HEK293 (cell line): ENCODE data around the gene STK39.
A peak's percentile ranks its signal among the peaks of the same experiment; 100 is the strongest.

Experiments used
- CTCF ChIA-PET: fragments of 350-600 bp; formaldehyde crosslinking; extraction: SDS; loops from one replicate; lab custom pipeline; 2021; ENCODE audit warnings: antibody characterized with exemption; lab: Yijun Ruan, JAX
- POLR2A ChIA-PET: fragments of 300-600 bp; formaldehyde crosslinking; extraction: SDS; loops from one replicate; lab custom pipeline; 2020; ENCODE audit warnings: antibody characterized with exemption, inconsistent platforms; lab: Yijun Ruan, JAX
- H3K27ac ChIP-seq: fragments of 200-500 bp; sonication (Bioruptor generic); 2 replicates; pipeline ENCODE4 v1.5.1; 2014; ENCODE audit warnings: low read depth, low read length, control low read depth, inconsistent platforms; ENCODE audit errors: extremely low read depth
- H3K36me3 ChIP-seq, 2 experiments: fragments of 200-500 bp in 1 of 2; sonication (Bioruptor generic) in 1 of 2; 1 replicate in 1 of 2; 2 replicates in 1 of 2; pipeline ENCODE4 v1.5.1; 2014 to 2017; ENCODE audit warnings: inconsistent platforms in 2 of 2, low read length in 2 of 2; ENCODE audit not compliant: control insufficient read depth in 2 of 2, insufficient read depth in 1 of 2
- H3K4me1 ChIP-seq: fragments of 200-500 bp; sonication (Bioruptor generic); 2 replicates; pipeline ENCODE4 v1.5.1; 2014; ENCODE audit warnings: mild to moderate bottlenecking, low read length, inconsistent platforms; ENCODE audit not compliant: control insufficient read depth, insufficient read depth
- H3K4me3 ChIP-seq: 2 replicates; pipeline ENCODE4 v1.5.1; 2011; ENCODE audit warnings: low read depth, mild to moderate bottlenecking, control low read depth, low read length, moderate library complexity
- H3K9me3 ChIP-seq: fragments of 200-500 bp; sonication (Bioruptor generic); 2 replicates; pipeline ENCODE4 v1.5.1; 2014; ENCODE audit warnings: low read depth, low read length, inconsistent platforms; ENCODE audit not compliant: control insufficient read depth, insufficient read depth
- IKZF3 ChIP-seq: fragments of 450-650 bp; IDR thresholded peaks from 2 replicates; pipeline ENCODE4 v1.5.0; 2018; ENCODE audit warnings: missing biosample characterization, mild to moderate bottlenecking, missing genetic modification characterization, moderate library complexity
- PRDM10 ChIP-seq: fragments of 450-650 bp; formaldehyde crosslinking; IDR thresholded peaks from 2 replicates; pipeline ENCODE4 v1.5.1; 2016; ENCODE audit warnings: missing biosample characterization, missing genetic modification characterization
- RBAK ChIP-seq: fragments of 450-650 bp; formaldehyde crosslinking; IDR thresholded peaks from 2 replicates; pipeline ENCODE4 v1.5.1; 2016; ENCODE audit warnings: missing biosample characterization, missing genetic modification characterization
- SCRT2 ChIP-seq: fragments of 450-650 bp; formaldehyde crosslinking; IDR thresholded peaks from 2 replicates; pipeline ENCODE4 v1.5.1; 2016; ENCODE audit warnings: missing biosample characterization, missing genetic modification characterization
- SP2 ChIP-seq: fragments of 450-650 bp; formaldehyde crosslinking; IDR thresholded peaks from 2 replicates; pipeline ENCODE4 v1.5.1; 2016; ENCODE audit warnings: missing biosample characterization, missing genetic modification characterization
- YY2 ChIP-seq: fragments of 450-650 bp; formaldehyde crosslinking; IDR thresholded peaks from 2 replicates; pipeline ENCODE4 v1.5.1; 2016; ENCODE audit warnings: missing biosample characterization, missing genetic modification characterization
- ZBTB44 ChIP-seq: fragments of 450-650 bp; IDR thresholded peaks from 2 replicates; pipeline ENCODE4 v1.5.1; 2018; ENCODE audit warnings: missing biosample characterization, mild to moderate bottlenecking, missing genetic modification characterization
- ZFHX2 ChIP-seq: fragments of 450-650 bp; formaldehyde crosslinking; conservative IDR thresholded peaks from 2 replicates; pipeline ENCODE4 v1.5.1; 2016; ENCODE audit warnings: missing biosample characterization, missing genetic modification characterization
- ZNF202 ChIP-seq: fragments of 450-650 bp; formaldehyde crosslinking; IDR thresholded peaks from 2 replicates; pipeline ENCODE4 v1.5.1; 2016; ENCODE audit warnings: missing biosample characterization, missing genetic modification characterization, borderline replicate concordance
- ZNF214 ChIP-seq: fragments of 450-650 bp; formaldehyde crosslinking; IDR thresholded peaks from 2 replicates; pipeline ENCODE4 v1.5.1; 2017; ENCODE audit warnings: missing biosample characterization, mild to moderate bottlenecking, missing genetic modification characterization, borderline replicate concordance
- ZNF248 ChIP-seq: fragments of 450-650 bp; formaldehyde crosslinking; IDR thresholded peaks from 2 replicates; pipeline ENCODE4 v1.5.1; 2017; ENCODE audit warnings: missing biosample characterization, missing genetic modification characterization
- ZNF391 ChIP-seq: fragments of 450-650 bp; formaldehyde crosslinking; IDR thresholded peaks from 2 replicates; pipeline ENCODE4 v1.5.1; 2016; ENCODE audit warnings: low read depth, missing biosample characterization, missing genetic modification characterization, borderline replicate concordance
- ZNF510 ChIP-seq: fragments of 450-650 bp; formaldehyde crosslinking; IDR thresholded peaks from 2 replicates; pipeline ENCODE4 v1.5.1; 2018; ENCODE audit warnings: mild to moderate bottlenecking, missing genetic modification characterization, missing biosample characterization; ENCODE audit not compliant: insufficient replicate concordance
- ZNF529 ChIP-seq: fragments of 450-650 bp; formaldehyde crosslinking; IDR thresholded peaks from 2 replicates; pipeline ENCODE4 v1.5.1; 2017; ENCODE audit warnings: missing genetic modification characterization, missing biosample characterization; ENCODE audit not compliant: insufficient replicate concordance
- ZNF670 ChIP-seq: fragments of 450-650 bp; formaldehyde crosslinking; IDR thresholded peaks from 2 replicates; pipeline ENCODE4 v1.5.1; 2016; ENCODE audit warnings: missing biosample characterization, missing genetic modification characterization, low read depth
- ZNF768 ChIP-seq: fragments of 450-650 bp; formaldehyde crosslinking; IDR thresholded peaks from 2 replicates; pipeline ENCODE4 v1.5.1; 2018; ENCODE audit warnings: missing biosample characterization, mild to moderate bottlenecking, missing genetic modification characterization
- ZNF830 ChIP-seq: fragments of 450-650 bp; IDR thresholded peaks from 2 replicates; pipeline ENCODE4 v1.5.0; 2018; ENCODE audit warnings: missing biosample characterization, missing genetic modification characterization, low read depth, mild to moderate bottlenecking, moderate library complexity
- TF ChIP-seq, protein P1 (sequence below): fragments of 450-650 bp; formaldehyde crosslinking; IDR thresholded peaks from 2 replicates; pipeline ENCODE4 v1.5.1; 2016; ENCODE audit warnings: missing biosample characterization, missing genetic modification characterization, low read depth

Gene STK39

GRCh38 chr2:168233166-168233565 lies 14.2 kb downstream of the STK39 start (continued):
- no peak for TF ChIP-seq ZNF202
- no peak for TF ChIP-seq SCRT2 (tag by site-specific recombination)

DNA sequence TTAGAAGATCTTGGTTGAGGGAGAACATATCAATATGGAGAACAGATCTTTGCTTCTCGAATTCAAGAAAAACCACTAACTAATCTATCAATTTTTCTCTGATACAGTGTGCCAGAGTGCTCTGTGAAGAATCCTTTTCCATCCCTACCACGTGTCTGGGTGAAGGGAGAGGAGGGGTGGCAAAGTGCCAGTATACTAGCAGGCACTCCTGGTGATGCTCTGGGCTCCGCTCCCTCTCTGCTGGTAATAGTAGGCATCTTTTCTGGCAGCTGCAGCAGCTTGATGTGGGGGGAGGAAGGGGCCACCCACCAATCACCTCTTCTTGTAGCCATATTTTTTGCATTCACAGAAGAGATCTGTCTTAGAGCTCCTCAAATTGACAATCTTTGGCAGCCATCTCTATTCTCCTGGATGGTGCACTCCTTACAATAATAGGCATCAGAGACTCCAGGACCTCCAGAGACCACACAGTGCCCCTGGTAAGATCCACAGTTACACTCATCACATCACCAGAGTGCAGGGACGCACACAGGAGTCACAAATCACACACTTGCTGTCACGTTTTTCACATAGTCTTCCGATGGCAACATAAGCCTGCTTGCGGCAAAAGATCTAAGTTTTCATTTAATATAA lies 15.7 kb downstream of the STK39 start:
- CTCF ChIA-PET: no interaction called here
- H3K36me3 ChIP-seq: peaks cover 0 to 3% of the 10 kb centered on the region in 2 experiments; a peak in 2 of 3 replicates
- H3K9me3 ChIP-seq: 0 out of 2 replicates have a peak, but pooled peaks cover 2% of the 10 kb centered on the region
- H3K4me3 ChIP-seq: no peak overlapping the region
- no peak overlapping the region for H3K27ac ChIP-seq
- H3K4me1 ChIP-seq: no peaks in the 10 kb centered on the region
- TF ChIP-seq ZNF768: no peak
- no peak for TF ChIP-seq ZNF248 (tag by site-specific recombination)
- no peak for TF ChIP-seq SP2 (tag by site-specific recombination)
- TF ChIP-seq PRDM10 (tag by site-specific recombination): no peak
- TF ChIP-seq ZNF214 (tag by site-specific recombination): no peak
- no peak for TF ChIP-seq YY2 (tag by site-specific recombination)
- TF ChIP-seq ZNF670 (tag by site-specific recombination): no peak
- TF ChIP-seq ZBTB44 (tag by site-specific recombination): no peak
- no peak for TF ChIP-seq IKZF3
- POLR2A ChIA-PET: interaction anchor here (1.0 kb wide), 1 partner anchor 105 kb away, joined by 3 read pairs; no protein-coding TSS in a partner anchor

DNA sequence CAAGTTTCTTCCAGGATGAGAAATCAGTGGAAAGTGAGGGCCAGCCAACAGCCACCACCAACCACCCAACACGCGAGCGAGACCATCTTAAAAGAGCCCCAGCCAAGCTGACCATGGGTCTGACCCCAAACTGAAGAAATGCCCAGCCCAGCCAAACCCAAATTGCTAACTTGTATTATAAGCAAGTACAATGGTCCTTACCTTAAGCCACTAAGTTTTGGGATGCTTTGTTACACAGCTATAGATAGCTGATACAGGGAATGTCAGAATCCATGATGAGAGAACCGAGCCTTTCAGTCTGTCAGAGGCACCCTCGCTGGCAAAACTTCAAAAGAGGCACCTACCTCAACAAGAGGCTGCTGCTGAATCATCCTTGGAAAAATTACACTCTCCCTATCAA lies 17.0 kb downstream of the STK39 start:
- H3K36me3 ChIP-seq: peaks cover 0 to 3% of the 10 kb centered on the region in 2 experiments; a peak in 2 of 3 replicates
- CTCF ChIA-PET: interaction anchor here (1.0 kb wide), 1 partner anchor 41 kb away, joined by 3 read pairs; no protein-coding TSS in a partner anchor
- POLR2A ChIA-PET: no interaction called here

More for the DNA sequence above, 17.0 kb downstream of the STK39 start:
- Histone ChIP-seq H3K27ac (no peak overlapping the region), H3K4me3 (no peak overlapping the region), H3K4me1 (peaks cover 5% of the 10 kb centered on the region; the same call in 1 of the 2 replicates), H3K9me3 (0 out of 2 replicates have a peak, but pooled peaks cover 2% of the 10 kb centered on the region)
- TF ChIP-seq, protein P1, sequence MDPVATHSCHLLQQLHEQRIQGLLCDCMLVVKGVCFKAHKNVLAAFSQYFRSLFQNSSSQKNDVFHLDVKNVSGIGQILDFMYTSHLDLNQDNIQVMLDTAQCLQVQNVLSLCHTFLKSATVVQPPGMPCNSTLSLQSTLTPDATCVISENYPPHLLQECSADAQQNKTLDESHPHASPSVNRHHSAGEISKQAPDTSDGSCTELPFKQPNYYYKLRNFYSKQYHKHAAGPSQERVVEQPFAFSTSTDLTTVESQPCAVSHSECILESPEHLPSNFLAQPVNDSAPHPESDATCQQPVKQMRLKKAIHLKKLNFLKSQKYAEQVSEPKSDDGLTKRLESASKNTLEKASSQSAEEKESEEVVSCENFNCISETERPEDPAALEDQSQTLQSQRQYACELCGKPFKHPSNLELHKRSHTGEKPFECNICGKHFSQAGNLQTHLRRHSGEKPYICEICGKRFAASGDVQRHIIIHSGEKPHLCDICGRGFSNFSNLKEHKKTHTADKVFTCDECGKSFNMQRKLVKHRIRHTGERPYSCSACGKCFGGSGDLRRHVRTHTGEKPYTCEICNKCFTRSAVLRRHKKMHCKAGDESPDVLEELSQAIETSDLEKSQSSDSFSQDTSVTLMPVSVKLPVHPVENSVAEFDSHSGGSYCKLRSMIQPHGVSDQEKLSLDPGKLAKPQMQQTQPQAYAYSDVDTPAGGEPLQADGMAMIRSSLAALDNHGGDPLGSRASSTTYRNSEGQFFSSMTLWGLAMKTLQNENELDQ (tag by site-specific recombination): no peak
- TF ChIP-seq ZNF510 (tag by site-specific recombination) (no peak), ZNF830 (tag by site-specific recombination) (no peak), ZNF529 (tag by site-specific recombination) (no peak), RBAK (tag by site-specific recombination) (peak; percentile 77; the same call in 1 of the 2 replicates), ZFHX2 (tag by site-specific recombination) (no peak), ZNF391 (tag by site-specific recombination) (no peak)
